Endothelial cell of umbilical vein (primary cell): ENCODE data around the gene MFAP2. TPM values are rescaled to one million over a fixed set of nuclear protein-coding genes. Genes with fewer than 3 reads are reported as not detected.

Source experiments
- BruUV-seq: library from RNA; stranded (reverse); fragments of 400-500 nt; replicated peaks from 2 replicates; lab custom pipeline; 2021; lab: Mats Ljungman, UMichigan
- CTCF ChIA-PET: fragments of 300-600, 350-600 bp; sonication (Branson Sonifier 250); formaldehyde crosslinking; loops from one replicate; lab custom pipeline; 2021; ENCODE audit warnings: antibody characterized with exemption, inconsistent platforms; lab: Charles Lee
- POLR2A ChIA-PET: fragments of 300-600, 350-600 bp; sonication (Branson Sonifier 250); formaldehyde crosslinking; loops from one replicate; lab custom pipeline; 2021; ENCODE audit warnings: antibody characterized with exemption, inconsistent platforms; lab: Charles Lee
- DNase-seq: peaks from one replicate; pipeline ENCODE4 v3.0.0-alpha.2; 2011; ENCODE audit warnings: low read depth, low spot score
- FAIRE-seq: peaks from 2 replicates; lab custom pipeline; 2011; peaks lifted over from hg19 to GRCh38; lab: Jason Lieb, UNC
- H2AFZ ChIP-seq: 2 replicates; pipeline ENCODE4 v1.6.0; 2012; ENCODE audit warnings: low read depth, low read length, control low read depth, inconsistent platforms
- H3K27ac ChIP-seq: 2 replicates; pipeline ENCODE4 v1.5.1; 2011; ENCODE audit warnings: low read depth, mild to moderate bottlenecking, control low read depth, low read length, moderate library complexity; ENCODE audit not compliant: insufficient read depth
- H3K27me3 ChIP-seq, 2 experiments: 2 replicates each; pipeline versions ENCODE4 v1.6.0 to v1.6.1; 2011; ENCODE audit warnings: low read length in 2 of 2, mixed read lengths in 1 of 2; ENCODE audit not compliant: control insufficient read depth in 2 of 2, insufficient read depth in 2 of 2
- H3K36me3 ChIP-seq, 2 experiments: 2 replicates in 1 of 2; 3 replicates in 1 of 2; pipeline ENCODE4 v1.5.1; 2011; ENCODE audit warnings: low read length in 2 of 2, mild to moderate bottlenecking in 1 of 2, moderate library complexity in 1 of 2; ENCODE audit not compliant: control insufficient read depth in 2 of 2, insufficient read depth in 2 of 2; ENCODE audit errors: extremely low read depth in 1 of 2
- H3K4me1 ChIP-seq: 3 replicates; pipeline ENCODE4 v1.5.1; 2011; ENCODE audit warnings: mild to moderate bottlenecking, low read length; ENCODE audit not compliant: control insufficient read depth, insufficient read depth; ENCODE audit errors: extremely low read depth
- H3K4me2 ChIP-seq: 2 replicates; pipeline ENCODE4 v1.6.1; 2011; ENCODE audit warnings: low read length, control low read depth, mixed read lengths; ENCODE audit not compliant: insufficient read depth
- H3K4me3 ChIP-seq, 3 experiments: fragments of 200-600 bp in 1 of 3; sonication (generic), shearing (Covaris generic) in 1 of 3; replicated peaks in 1 of 3; 2 replicates each; pipeline ENCODE4 v1.5.1; 2011 to 2016; ENCODE audit warnings: control low read depth in 3 of 3, low read length in 3 of 3, mild to moderate bottlenecking in 2 of 3, inconsistent platforms in 1 of 3, low read depth in 1 of 3, moderate library complexity in 1 of 3; ENCODE audit not compliant: insufficient read depth in 1 of 3
- H3K79me2 ChIP-seq: 2 replicates; pipeline ENCODE4 v1.6.0; 2012; ENCODE audit warnings: low read length, inconsistent platforms; ENCODE audit not compliant: control insufficient read depth, insufficient read depth
- H3K9ac ChIP-seq: replicated peaks from 2 replicates; pipeline ENCODE3; 2011; ENCODE audit warnings: low read length, control low read depth; ENCODE audit not compliant: insufficient read depth; ENCODE audit errors: extremely low read depth
- H3K9me1 ChIP-seq: replicated peaks from 3 replicates; pipeline ENCODE4 v1.6.0; 2011; ENCODE audit warnings: mild to moderate bottlenecking, low read length; ENCODE audit not compliant: control insufficient read depth, insufficient read depth; ENCODE audit errors: extremely low read depth
- H3K9me3 ChIP-seq: replicated peaks from 2 replicates; pipeline ENCODE4 v1.5.1; 2012; ENCODE audit warnings: low read length, inconsistent platforms; ENCODE audit not compliant: control insufficient read depth, insufficient read depth
- H4K20me1 ChIP-seq: replicated peaks from 2 replicates; pipeline ENCODE3; 2011; ENCODE audit warnings: mild to moderate bottlenecking, low read length; ENCODE audit not compliant: control insufficient read depth, insufficient read depth; ENCODE audit errors: extremely low read depth
- EZH2 ChIP-seq: IDR thresholded peaks from 2 replicates; pipeline ENCODE4 v1.6.1; 2012; ENCODE audit warnings: borderline replicate concordance, low read depth, mild to moderate bottlenecking, moderate library complexity, low read length, inconsistent platforms; ENCODE audit not compliant: severe bottlenecking
- FOS ChIP-seq: IDR thresholded peaks from 2 replicates; pipeline ENCODE4 v1.6.1; 2011; ENCODE audit warnings: mild to moderate bottlenecking, low read length, moderate library complexity, borderline replicate concordance; ENCODE audit not compliant: insufficient read depth
- GATA2 ChIP-seq: IDR thresholded peaks from 2 replicates; pipeline ENCODE4 v1.7.0; 2011; ENCODE audit warnings: low read depth, mild to moderate bottlenecking, moderate library complexity, mixed read lengths, low read length; ENCODE audit not compliant: insufficient read length, insufficient read depth
- JUN ChIP-seq: IDR thresholded peaks from 2 replicates; pipeline ENCODE4 v1.6.1; 2011; ENCODE audit warnings: borderline replicate concordance, low read depth; ENCODE audit not compliant: insufficient read length, insufficient read depth
- MYC ChIP-seq: IDR thresholded peaks from one replicate; pipeline ENCODE4 v1.6.1; 2011; ENCODE audit warnings: mild to moderate bottlenecking, low read depth, low read length
- POLR2A ChIP-seq: IDR thresholded peaks from 2 replicates; pipeline ENCODE4 v1.6.1; 2012; ENCODE audit warnings: low read depth, mild to moderate bottlenecking, control low read depth, low read length
- POLR2AphosphoS5 ChIP-seq: IDR thresholded peaks from 2 replicates; pipeline ENCODE4 v1.6.1; 2012; ENCODE audit warnings: low read depth, mild to moderate bottlenecking, control low read depth, low read length, moderate library complexity; ENCODE audit not compliant: insufficient read depth
- dilution Hi-C: fragments of 300-500 bp; cut with MboI; formaldehyde crosslinking; loops from one replicate; pipeline ENCODE4 v1.15.0; 2019; ENCODE audit warnings: low sequenced_read_pairs; ENCODE audit not compliant: extremely low pct_ligation_motif_present
- intact Hi-C: fragments of 100-400 bp; cut with micrococcal nuclease; formaldehyde crosslinking; loops from one replicate; pipeline ENCODE4 v1.10.0; 2022
- polyA plus RNA-seq, 4 experiments: library from polyadenylated mRNA; depleted of rRNA in 3 of 4; stranded (reverse) in 3 of 4; unstranded in 1 of 4; fragments of >200 nt; gene quantifications; 2 replicates each; pipeline versions ENCODE4 v1.2.1 to v1.2.3, GENCODE V29; 2011 to 2012; ENCODE audit warnings: missing spikeins in 1 of 4
- total RNA-seq: library from RNA; stranded (reverse); gene quantifications from 2 replicates; pipeline ENCODE4 v1.2.3, GENCODE V29; 2021
- TF ChIP-seq, protein P1 (sequence below), 2 donors: IDR thresholded peaks; 1 replicate in 1 of 2; 2 replicates in 1 of 2; pipeline ENCODE4 v1.5.1; 2011; ENCODE audit warnings: low read length in 2 of 2, mild to moderate bottlenecking in 2 of 2, moderate library complexity in 2 of 2, control low read depth in 1 of 2, inconsistent platforms in 1 of 2, low read depth in 1 of 2; ENCODE audit not compliant: insufficient read depth in 1 of 2; ENCODE audit errors: extremely low read depth in 1 of 2
- TF ChIP-seq, protein P2 (sequence below): IDR thresholded peaks from 2 replicates; pipeline ENCODE4 v1.6.1; 2011; ENCODE audit not compliant: insufficient read depth, insufficient read length

The MFAP2 gene
- total and polyA plus RNA-seq, 2 donors (not counting 3 experiments of a cell fraction or from before 2014, with no cell fraction given), result 37.9 to 138 TPM

DNA sequence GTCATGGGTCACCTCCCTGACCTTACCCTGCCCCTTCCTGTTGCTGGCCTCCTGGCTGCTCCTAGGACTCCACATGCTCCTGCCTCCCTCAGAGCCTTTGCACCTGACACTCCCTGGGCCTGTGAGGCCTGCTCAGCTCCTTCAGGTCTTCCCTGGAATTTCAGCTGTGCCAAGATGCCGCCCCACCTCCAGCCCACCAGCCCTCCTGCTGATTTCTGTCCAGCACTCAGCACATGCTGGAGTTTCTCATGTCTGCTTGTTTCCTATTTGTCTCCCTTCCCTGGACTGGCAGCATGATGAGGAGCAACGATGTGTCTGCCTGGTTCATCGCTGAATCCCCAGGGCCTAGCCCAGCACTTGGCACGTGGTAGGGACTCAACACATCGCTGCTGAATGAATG, 3.0 kb downstream of the MFAP2 start:
- CTCF ChIA-PET, result interaction anchor here (1.6 to 3.8 kb wide), 2 partner anchors 17 to 26 kb away, joined by 5 to 16 read pairs; no protein-coding TSS in a partner anchor
- H2AFZ ChIP-seq, result no peak overlapping the region
- H3K4me1 ChIP-seq, result peaks cover 14% of the 10 kb centered on the region
- H3K27ac ChIP-seq, result no peak overlapping the region
- no peak overlapping the region for H3K4me2 ChIP-seq
- no peaks in the 10 kb centered on the region for H3K79me2 ChIP-seq
- H3K27me3 ChIP-seq, result no peaks in the 10 kb centered on the region
- no peak for FAIRE-seq
- no peak for DNase-seq
- BruUV-seq, result no TSS peak
- dilution Hi-C loops, result no loop called here
- TF ChIP-seq FOS, result no peak
- TF ChIP-seq, protein P1, sequence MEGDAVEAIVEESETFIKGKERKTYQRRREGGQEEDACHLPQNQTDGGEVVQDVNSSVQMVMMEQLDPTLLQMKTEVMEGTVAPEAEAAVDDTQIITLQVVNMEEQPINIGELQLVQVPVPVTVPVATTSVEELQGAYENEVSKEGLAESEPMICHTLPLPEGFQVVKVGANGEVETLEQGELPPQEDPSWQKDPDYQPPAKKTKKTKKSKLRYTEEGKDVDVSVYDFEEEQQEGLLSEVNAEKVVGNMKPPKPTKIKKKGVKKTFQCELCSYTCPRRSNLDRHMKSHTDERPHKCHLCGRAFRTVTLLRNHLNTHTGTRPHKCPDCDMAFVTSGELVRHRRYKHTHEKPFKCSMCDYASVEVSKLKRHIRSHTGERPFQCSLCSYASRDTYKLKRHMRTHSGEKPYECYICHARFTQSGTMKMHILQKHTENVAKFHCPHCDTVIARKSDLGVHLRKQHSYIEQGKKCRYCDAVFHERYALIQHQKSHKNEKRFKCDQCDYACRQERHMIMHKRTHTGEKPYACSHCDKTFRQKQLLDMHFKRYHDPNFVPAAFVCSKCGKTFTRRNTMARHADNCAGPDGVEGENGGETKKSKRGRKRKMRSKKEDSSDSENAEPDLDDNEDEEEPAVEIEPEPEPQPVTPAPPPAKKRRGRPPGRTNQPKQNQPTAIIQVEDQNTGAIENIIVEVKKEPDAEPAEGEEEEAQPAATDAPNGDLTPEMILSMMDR (IDR thresholded peaks at IDR 0.05; ENCODE audit: extremely low read depth in 1 of 2, insufficient read depth in 1 of 2, low read depth in 1 of 2, low read length in 2 of 2), result no peak
- no peak for TF ChIP-seq EZH2
- no peak for TF ChIP-seq GATA2
- TF ChIP-seq JUN, result no peak
- no peak for TF ChIP-seq POLR2A
- TF ChIP-seq POLR2AphosphoS5, result no peak
- no peak for TF ChIP-seq MYC
- TF ChIP-seq, protein P2, sequence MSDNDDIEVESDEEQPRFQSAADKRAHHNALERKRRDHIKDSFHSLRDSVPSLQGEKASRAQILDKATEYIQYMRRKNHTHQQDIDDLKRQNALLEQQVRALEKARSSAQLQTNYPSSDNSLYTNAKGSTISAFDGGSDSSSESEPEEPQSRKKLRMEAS, result no peak
- H3K36me3 ChIP-seq, result peaks cover 0 to 25% of the 10 kb centered on the region in 2 experiments
- POLR2A ChIA-PET, result no interaction called here
- intact Hi-C loops, result no loop called here
- no peaks in the 10 kb centered on the region for H4K20me1 ChIP-seq
- H3K4me3 ChIP-seq, result no peak overlapping the region
- H3K9me1 ChIP-seq, result no peaks in the 10 kb centered on the region
- no peak overlapping the region for H3K9ac ChIP-seq
- H3K9me3 ChIP-seq, result no peaks in the 10 kb centered on the region
